A549 (cell line): ENCODE measurements around the gene ZFHX3. TPM values are rescaled to one million over a fixed set of nuclear protein-coding genes. Genes with fewer than 3 reads are reported as not detected.

Source experiments
- ATAC-seq, 2 experiments: fragments of 200-7000 bp in 1 of 2; fragments of >200 bp in 1 of 2; cut with Nextera tagmentation in 1 of 2; cut with Tn5 transposase in 1 of 2; 3 replicates each; pipeline versions ENCODE4 v1.8.0 to v1.9.1; 2018 to 2020; ENCODE audit warnings: mild to moderate bottlenecking in 1 of 2, moderate library complexity in 1 of 2
- CTCF ChIA-PET: fragments of 300-600 bp; sonication (Branson Sonifier 250); formaldehyde crosslinking; extraction: SDS; loops from one replicate; lab custom pipeline; 2021; ENCODE audit warnings: antibody characterized with exemption, inconsistent platforms; lab: Yijun Ruan, JAX
- POLR2A ChIA-PET: fragments of 350-600 bp; formaldehyde crosslinking; extraction: SDS; loops from one replicate; lab custom pipeline; 2021; ENCODE audit warnings: antibody characterized with exemption, inconsistent platforms; lab: Yijun Ruan, JAX
- DNase-seq, 2 experiments: peaks; one replicate each; pipeline versions ENCODE4 v3.0.0 to v3.0.0-alpha.2; 2011 to 2016; ENCODE audit warnings: low read depth in 1 of 2, low spot score in 1 of 2
- FAIRE-seq: peaks from 2 replicates; lab custom pipeline; 2011; peaks lifted over from hg19 to GRCh38; lab: Jason Lieb, UNC
- H3K27ac ChIP-seq, 2 experiments: fragments of >200 bp; sonication (Bioruptor Twin); formaldehyde crosslinking; 3 replicates each; pipeline ENCODE4 v1.5.1; 2016 to 2017
- H3K4me1 ChIP-seq: fragments of >200 bp; sonication (Bioruptor Twin); formaldehyde crosslinking; 3 replicates; pipeline ENCODE4 v1.6.1; 2016
- H3K4me2 ChIP-seq: fragments of >200 bp; sonication (Bioruptor Twin); formaldehyde crosslinking; 3 replicates; pipeline ENCODE4 v1.6.1; 2016
- H3K4me3 ChIP-seq: fragments of >200 bp; sonication (Bioruptor Twin); formaldehyde crosslinking; 3 replicates; pipeline ENCODE4 v1.5.1; 2016
- H3K9me3 ChIP-seq: fragments of >200 bp; sonication (Bioruptor Twin); formaldehyde crosslinking; 3 replicates; pipeline ENCODE4 v1.6.1; 2016
- ATOH8 ChIP-seq: fragments of 250-450 bp; sonication (Bioruptor Pico); IDR thresholded peaks from 2 replicates; pipeline ENCODE4 v1.5.0; 2020; ENCODE audit warnings: low read depth, mild to moderate bottlenecking, moderate library complexity
- BHLHE40 ChIP-seq: IDR thresholded peaks from 2 replicates; pipeline ENCODE4 v1.6.1; 2012; ENCODE audit warnings: low read depth, low read length, inconsistent platforms
- CBX2 ChIP-seq: fragments of 200-600 bp; sonication (generic); IDR thresholded peaks from 2 replicates; pipeline ENCODE4 v1.6.1; 2016; ENCODE audit warnings: low read depth, mild to moderate bottlenecking, borderline replicate concordance
- CEBPB ChIP-seq, 2 experiments: fragments of >200 bp in 1 of 2; sonication (Bioruptor Twin) in 1 of 2; formaldehyde crosslinking in 1 of 2; IDR thresholded peaks; 2 replicates each; pipeline ENCODE4 v1.6.1; 2012 to 2016
- CHD4 ChIP-seq: fragments of 200-600 bp; sonication (generic); IDR thresholded peaks from 2 replicates; pipeline ENCODE4 v1.6.1; 2016; ENCODE audit warnings: antibody characterized with exemption, mild to moderate bottlenecking, borderline replicate concordance
- EHF ChIP-seq: fragments of 250-450 bp; sonication (Bioruptor Pico); IDR thresholded peaks from 2 replicates; pipeline ENCODE4 v1.5.0; 2020; ENCODE audit warnings: mild to moderate bottlenecking
- EHMT2 ChIP-seq: fragments of 200-600 bp; sonication (generic); IDR thresholded peaks from 2 replicates; pipeline ENCODE4 v1.6.1; 2016; ENCODE audit warnings: antibody characterized with exemption, low read depth, mild to moderate bottlenecking, moderate library complexity
- EP300 ChIP-seq, 2 experiments: fragments of >200 bp; sonication (Bioruptor Twin); formaldehyde crosslinking; IDR thresholded peaks; 2 replicates in 1 of 2; 3 replicates in 1 of 2; pipeline ENCODE4 v1.6.1; 2016 to 2017
- ESRRA ChIP-seq: fragments of 150-350 bp; IDR thresholded peaks from 2 replicates; pipeline ENCODE4 v1.6.1; 2014; ENCODE audit warnings: mild to moderate bottlenecking, low read length, borderline replicate concordance
- FOSB ChIP-seq: fragments of 250-450 bp; sonication (Bioruptor Pico); IDR thresholded peaks from 2 replicates; pipeline ENCODE4 v1.5.0; 2020; ENCODE audit warnings: mild to moderate bottlenecking, moderate library complexity
- FOSL2 ChIP-seq, 2 experiments: fragments of 450-650 bp in 1 of 2; fragments of >200 bp in 1 of 2; sonication (Bioruptor Twin) in 1 of 2; formaldehyde crosslinking; IDR thresholded peaks; 2 replicates each; pipeline versions ENCODE4 v1.5.0 to v1.6.1; 2016 to 2020; ENCODE audit warnings: mild to moderate bottlenecking in 1 of 2, moderate library complexity in 1 of 2
- HDAC2 ChIP-seq: fragments of 200-600 bp; sonication (generic); IDR thresholded peaks from 2 replicates; pipeline ENCODE4 v1.6.1; 2016
- HEYL ChIP-seq: fragments of 250-450 bp; sonication (Bioruptor Pico); IDR thresholded peaks from 2 replicates; pipeline ENCODE4 v1.8.0; 2021; ENCODE audit warnings: mild to moderate bottlenecking, moderate library complexity
- HMGXB4 ChIP-seq: fragments of 250-450 bp; sonication (Bioruptor Pico); IDR thresholded peaks from 2 replicates; pipeline ENCODE4 v1.5.0; 2021; ENCODE audit warnings: mild to moderate bottlenecking, moderate library complexity, borderline replicate concordance
- HOXB13 ChIP-seq: fragments of 250-450 bp; sonication (Bioruptor Pico); IDR thresholded peaks from 2 replicates; pipeline ENCODE4 v1.5.0; 2020; ENCODE audit warnings: low read depth, mild to moderate bottlenecking, moderate library complexity
- HOXB5 ChIP-seq: fragments of 250-450 bp; sonication (Bioruptor Pico); IDR thresholded peaks from 2 replicates; pipeline ENCODE4 v1.5.0; 2020; ENCODE audit warnings: mild to moderate bottlenecking, moderate library complexity
- JUN ChIP-seq, 2 experiments: fragments of >200 bp; sonication (Bioruptor Twin); formaldehyde crosslinking; IDR thresholded peaks; 2 replicates in 1 of 2; 3 replicates in 1 of 2; pipeline ENCODE4 v1.6.1; 2016 to 2017
- KDM5A ChIP-seq: fragments of 200-600 bp; sonication (generic); IDR thresholded peaks from 2 replicates; pipeline ENCODE4 v1.6.1; 2016; ENCODE audit warnings: antibody characterized with exemption, mild to moderate bottlenecking
- MYC ChIP-seq: IDR thresholded peaks from 2 replicates; pipeline ENCODE4 v1.6.1; 2012; ENCODE audit warnings: mild to moderate bottlenecking, inconsistent platforms, low read length, improper control_type of control experiment, borderline replicate concordance
- NFE2L2 ChIP-seq: fragments of 150-350 bp; conservative IDR thresholded peaks from 2 replicates; pipeline ENCODE4 v1.6.1; 2014; ENCODE audit warnings: low read length
- PBX3 ChIP-seq: IDR thresholded peaks from 2 replicates; pipeline ENCODE4 v1.6.1; 2012
- PHF8 ChIP-seq: fragments of 200-600 bp; sonication (generic); IDR thresholded peaks from 2 replicates; pipeline ENCODE4 v1.6.1; 2016; ENCODE audit warnings: low read depth, mild to moderate bottlenecking, antibody characterized with exemption, moderate library complexity, borderline replicate concordance
- POLR2A ChIP-seq: IDR thresholded peaks from 2 replicates; pipeline ENCODE4 v1.6.1; 2012; ENCODE audit warnings: mild to moderate bottlenecking, low read length
- POLR2AphosphoS2 ChIP-seq: conservative IDR thresholded peaks from 2 replicates; pipeline ENCODE4 v1.6.1; 2012; ENCODE audit warnings: low read length, improper control_type of control experiment, inconsistent platforms
- RARB ChIP-seq: fragments of 250-450 bp; sonication (Bioruptor Pico); IDR thresholded peaks from 2 replicates; pipeline ENCODE4 v1.8.0; 2021; ENCODE audit warnings: mild to moderate bottlenecking, moderate library complexity
- RNF2 ChIP-seq: fragments of 200-600 bp; sonication (generic); IDR thresholded peaks from 2 replicates; pipeline ENCODE4 v1.6.1; 2016; ENCODE audit warnings: low read depth, mild to moderate bottlenecking, antibody characterized with exemption, moderate library complexity, borderline replicate concordance
- SREBF2 ChIP-seq: fragments of 450-650 bp; IDR thresholded peaks from 2 replicates; pipeline ENCODE4 v1.6.1; 2014; ENCODE audit warnings: mild to moderate bottlenecking, moderate library complexity
- TFCP2L1 ChIP-seq: fragments of 250-450 bp; sonication (Bioruptor Pico); IDR thresholded peaks from 2 replicates; pipeline ENCODE4 v1.5.0; 2021; ENCODE audit warnings: mild to moderate bottlenecking
- TP53 ChIP-seq: fragments of 250-450 bp; sonication (Bioruptor Pico); IDR thresholded peaks from 2 replicates; pipeline ENCODE4 v1.5.0; 2021; ENCODE audit warnings: mild to moderate bottlenecking, moderate library complexity
- ZC3H11A ChIP-seq: fragments of 450-650 bp; IDR thresholded peaks from 2 replicates; pipeline ENCODE4 v1.6.1; 2014; ENCODE audit warnings: antibody characterized with exemption, mild to moderate bottlenecking
- ZFP36 ChIP-seq: fragments of 450-650 bp; IDR thresholded peaks from 2 replicates; pipeline ENCODE4 v1.6.1; 2014; ENCODE audit warnings: borderline replicate concordance; ENCODE audit not compliant: partially characterized antibody
- ZSCAN20 ChIP-seq: fragments of 250-450 bp; sonication (Bioruptor Pico); IDR thresholded peaks from 2 replicates; pipeline ENCODE4 v1.8.0; 2022; ENCODE audit warnings: mild to moderate bottlenecking, moderate library complexity
- WGBS: methylation state at CpG from one replicate; pipeline ENCODE4 v1.1.6; 2017; ENCODE audit errors: missing lambda C conversion rate; 5-methylcytosine and 5-hydroxymethylcytosine counted together
- polyA plus RNA-seq, 4 experiments: library from polyadenylated mRNA; depleted of rRNA in 3 of 4; stranded (reverse); fragments of >200 nt; fragmentation: RNase III in 1 of 4; extraction: RNeasy Plus Mini Kit Qiagen cat#74134 plus additional on column Dnase treatment in 1 of 4; gene quantifications; 2 replicates in 3 of 4; 3 replicates in 1 of 4; pipeline ENCODE4 v1.2.3, GENCODE V29; 2011 to 2017

ZFHX3 gene
- polyA plus RNA-seq, 2 of the 4 experiments (the other 2 are of a cell fraction): 3.9 to 6.5 TPM

- Histone ChIP-seq H3K4me2 (0 out of 3 replicates have a peak overlapping the region, but pooled peaks have one; percentile 9), H3K9me3 (no peaks in the 10 kb centered on the region), H3K4me1 (peaks cover 13% of the 10 kb centered on the region; the same call in 2 of the 3 replicates), H3K4me3 (no peak overlapping the region), H3K27ac (no peak overlapping the region)
- FAIRE-seq (no peak), ATAC-seq (peak in 1 of 2 experiments; percentile 48; a peak in 2 of 6 replicates), DNase-seq (peak in 1 of 2 experiments; percentile 9)
- TF ChIP-seq POLR2AphosphoS2: no peak
- TF ChIP-seq FOSB (CRISPR knock-in tag): no peak
- no peak for TF ChIP-seq PHF8
- TF ChIP-seq ZC3H11A: no peak
- TF ChIP-seq NFE2L2: no peak
- no peak for TF ChIP-seq HOXB5 (CRISPR knock-in tag)
- no peak for TF ChIP-seq BHLHE40
- TF ChIP-seq ESRRA: no peak
- no peak for TF ChIP-seq ZFP36
- no peak for TF ChIP-seq HOXB13 (CRISPR knock-in tag)
- TF ChIP-seq CEBPB (IDR thresholded peaks at IDR 0.05): no peak
- no peak for TF ChIP-seq EHF (CRISPR knock-in tag)
- TF ChIP-seq SREBF2: no peak
- TF ChIP-seq JUN (IDR thresholded peaks at IDR 0.05): no peak
- TF ChIP-seq PBX3: no peak
- no peak for TF ChIP-seq HEYL
- no peak for TF ChIP-seq POLR2A
- TF ChIP-seq MYC: no peak
- TF ChIP-seq HDAC2: no peak
- no peak for TF ChIP-seq ATOH8 (CRISPR knock-in tag)
- POLR2A ChIA-PET: interaction anchor here (0.6 kb wide), 2 partner anchors 121 to 229 kb away, joined by 3 read pairs; no protein-coding TSS in a partner anchor
- CTCF ChIA-PET: interaction anchor here (0.6 to 1.1 kb wide), 3 partner anchors 35 to 1108 kb away, joined by 3 read pairs; no protein-coding TSS in a partner anchor
- 66% methylated on average over 4 of the region's 4 CpGs for WGBS
These were observed 264.1 kb downstream of the ZFHX3 start for GRCh38 chr16:72783716-72784318.

GRCh38 chr16:72769876-72770275, 278.1 kb downstream of the ZFHX3 start:
- POLR2A ChIA-PET: no interaction called here
- WGBS: 53% methylated on average over 1 of the region's 1 CpG
- FAIRE-seq: no peak

GRCh38 chr16:72768591-72768990, 279.3 kb downstream of the ZFHX3 start:
- Histone ChIP-seq H3K9me3 (no peaks in the 10 kb centered on the region), H3K4me3 (no peak overlapping the region), H3K4me1 (no peaks in the 10 kb centered on the region)
- FAIRE-seq: no peak
- DNase-seq: no peak
- CTCF ChIA-PET: no interaction called here
- POLR2A ChIA-PET: no interaction called here
- TF ChIP-seq POLR2A: no peak
- no peak for TF ChIP-seq KDM5A
- TF ChIP-seq CHD4: no peak
- TF ChIP-seq HEYL: no peak
- no peak for TF ChIP-seq HMGXB4
- no peak for TF ChIP-seq TP53
- no peak for TF ChIP-seq SREBF2
- no peak for TF ChIP-seq PHF8
- TF ChIP-seq JUN (IDR thresholded peaks at IDR 0.05): no peak
- no peak for TF ChIP-seq ZSCAN20 (CRISPR knock-in tag)
- no peak for TF ChIP-seq CBX2
- no peak for TF ChIP-seq RNF2
- TF ChIP-seq, all 56 proteins: peak for 0
- H3K27ac ChIP-seq: no peak overlapping the region
- 89% methylated on average over 5 of the region's 5 CpGs for WGBS
- H3K4me2 ChIP-seq: no peak overlapping the region
- ATAC-seq: no peak

More at GRCh38 chr16:72769876-72770275, 278.1 kb downstream of the ZFHX3 start:
- Histone ChIP-seq H3K4me3 (no peak overlapping the region), H3K27ac (no peak overlapping the region), H3K9me3 (no peaks in the 10 kb centered on the region), H3K4me1 (no peaks in the 10 kb centered on the region), H3K4me2 (no peak overlapping the region)
- TF ChIP-seq ZSCAN20 (CRISPR knock-in tag) (no peak), POLR2A (no peak), TFCP2L1 (CRISPR knock-in tag) (no peak), ZC3H11A (no peak), CBX2 (no peak), RARB (CRISPR knock-in tag) (no peak), RNF2 (no peak), FOSL2 (IDR thresholded peaks at IDR 0.05) (no peak), FOSL2 (CRISPR knock-in tag; IDR thresholded peaks at IDR 0.05) (no peak), EP300 (IDR thresholded peaks at IDR 0.05) (no peak), EHMT2 (no peak), POLR2AphosphoS2 (no peak)
- CTCF ChIA-PET: no interaction called here
- DNase-seq (no peak), ATAC-seq (no peak)
